IPS DF 4.7 (cell line): ENCODE results near the gene FFAR2.

Source experiments
- DNase-seq: peaks from one replicate; pipeline ENCODE4 v3.0.0-alpha.2; 2013; ENCODE audit warnings: low spot score; ENCODE audit errors: extremely low read depth

FFAR2 gene

DNA sequence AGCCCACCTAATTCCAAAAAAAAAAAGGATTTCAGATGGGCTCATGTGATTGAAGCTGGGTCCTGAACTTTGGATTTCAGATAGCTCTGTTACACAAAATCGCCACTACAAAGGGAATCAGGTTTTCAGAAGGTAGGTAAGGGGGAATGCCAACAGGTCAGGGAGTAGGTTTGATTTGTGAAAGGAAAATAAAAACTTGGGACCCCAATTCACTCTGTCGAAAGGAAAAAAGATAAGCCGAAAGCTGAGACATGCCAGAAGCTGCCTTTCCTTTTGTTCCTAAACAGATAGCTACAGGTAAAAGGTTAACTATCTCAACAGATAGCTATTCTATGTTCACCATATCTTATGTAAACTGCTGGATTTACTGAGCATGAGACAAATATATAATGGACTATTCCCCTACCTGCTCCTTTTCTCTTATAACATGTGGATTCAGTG, 38.2 kb downstream of the FFAR2 start:
- no peak for DNase-seq

DNA sequence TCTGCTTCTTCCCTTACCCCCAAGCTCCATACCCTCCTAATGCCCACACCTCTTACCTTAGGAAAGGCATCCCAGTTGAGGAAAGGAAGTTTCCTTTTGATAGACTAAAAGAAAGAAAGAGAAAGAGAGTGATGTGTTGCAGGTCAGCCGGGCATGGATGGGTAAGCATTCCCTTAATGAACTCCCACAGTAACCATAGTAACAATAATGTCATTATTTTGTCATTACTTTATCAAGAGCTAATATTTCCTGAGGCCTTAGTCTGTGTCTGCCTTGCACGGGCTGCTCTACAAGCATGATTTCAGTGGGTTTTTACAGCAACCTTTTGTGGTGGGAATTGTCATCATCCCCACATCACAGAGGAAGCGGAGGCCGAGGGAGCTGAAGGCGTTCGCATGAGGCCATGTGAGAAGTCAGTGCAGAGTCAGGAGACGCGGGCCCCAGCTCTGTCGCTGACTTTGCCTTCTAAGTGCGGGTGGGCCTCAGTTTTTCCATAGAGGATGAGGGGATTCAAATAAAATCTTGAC, 39.7 kb downstream of the FFAR2 start:
- no peak for DNase-seq

DNA sequence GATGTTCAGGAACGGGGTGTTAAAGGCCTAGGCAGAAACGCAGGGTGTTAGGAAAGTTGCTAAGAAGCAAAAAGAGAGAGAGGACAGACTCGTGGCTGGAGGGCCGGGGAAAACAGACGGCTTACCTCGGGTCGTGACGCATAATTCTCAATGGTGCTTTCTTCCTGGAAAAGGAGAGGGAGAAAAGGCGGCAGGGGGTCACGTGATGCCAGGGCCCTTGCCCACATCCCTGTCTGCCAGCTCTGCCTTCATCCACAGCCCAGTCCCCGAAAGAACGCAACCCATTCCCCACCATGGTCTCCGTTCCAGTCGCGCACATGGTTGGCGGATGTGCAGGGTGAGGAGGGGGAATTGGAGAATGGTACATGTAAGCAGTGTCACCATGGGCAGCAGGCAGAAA, 40.6 kb downstream of the FFAR2 start:
- no peak for DNase-seq

DNA sequence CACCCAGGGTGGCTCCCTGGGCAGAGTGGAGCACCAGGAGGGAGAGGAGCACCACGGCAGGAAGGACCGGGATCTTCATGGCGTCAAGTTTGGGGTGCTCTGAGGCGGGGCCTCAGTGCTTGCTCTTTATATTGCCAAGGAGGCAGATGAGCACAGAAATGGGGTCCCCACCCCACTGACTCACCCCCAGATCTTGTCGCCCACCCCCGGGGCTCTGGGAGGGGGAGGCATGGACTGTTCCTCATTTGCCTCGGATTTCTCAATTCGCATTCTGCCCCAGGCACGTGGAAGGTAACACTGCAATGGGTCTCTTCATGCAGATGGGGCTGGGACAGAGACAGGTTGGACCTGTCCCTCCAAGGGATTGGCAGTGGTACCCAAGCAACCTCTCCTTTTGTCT, 42.3 kb downstream of the FFAR2 start, which contains the start of gene KRTDAP:
TSS of gene KRTDAP (minus strand) at position 101 of the 400 bp plus-strand sequence. CDS start at position 79, 22 bp downstream.
- DNase-seq, result no peak

GRCh38 chr19:35491836-35492360, 43.8 kb downstream of the FFAR2 start:
- DNase-seq, result no peak

DNA sequence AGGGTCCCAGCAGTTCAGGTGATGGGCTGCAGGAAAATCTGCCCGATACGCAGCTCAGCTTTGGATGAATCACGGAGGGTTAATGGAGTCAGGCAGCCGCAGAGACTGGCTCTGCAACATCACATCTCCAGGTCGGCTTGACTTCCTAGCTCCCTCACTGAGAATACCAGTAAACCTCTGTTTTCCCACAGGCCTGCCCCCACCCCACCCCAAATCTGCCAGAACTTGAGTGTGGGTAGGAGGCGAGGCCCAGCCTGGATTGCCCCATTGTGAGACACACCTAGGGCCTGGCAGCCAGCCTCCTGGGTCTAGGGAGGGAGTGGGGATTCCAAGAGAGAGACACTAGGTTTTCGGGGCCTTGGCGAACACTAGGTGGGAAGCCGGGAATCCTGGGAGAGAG, 45.9 kb downstream of the FFAR2 start:
- no peak for DNase-seq

DNA sequence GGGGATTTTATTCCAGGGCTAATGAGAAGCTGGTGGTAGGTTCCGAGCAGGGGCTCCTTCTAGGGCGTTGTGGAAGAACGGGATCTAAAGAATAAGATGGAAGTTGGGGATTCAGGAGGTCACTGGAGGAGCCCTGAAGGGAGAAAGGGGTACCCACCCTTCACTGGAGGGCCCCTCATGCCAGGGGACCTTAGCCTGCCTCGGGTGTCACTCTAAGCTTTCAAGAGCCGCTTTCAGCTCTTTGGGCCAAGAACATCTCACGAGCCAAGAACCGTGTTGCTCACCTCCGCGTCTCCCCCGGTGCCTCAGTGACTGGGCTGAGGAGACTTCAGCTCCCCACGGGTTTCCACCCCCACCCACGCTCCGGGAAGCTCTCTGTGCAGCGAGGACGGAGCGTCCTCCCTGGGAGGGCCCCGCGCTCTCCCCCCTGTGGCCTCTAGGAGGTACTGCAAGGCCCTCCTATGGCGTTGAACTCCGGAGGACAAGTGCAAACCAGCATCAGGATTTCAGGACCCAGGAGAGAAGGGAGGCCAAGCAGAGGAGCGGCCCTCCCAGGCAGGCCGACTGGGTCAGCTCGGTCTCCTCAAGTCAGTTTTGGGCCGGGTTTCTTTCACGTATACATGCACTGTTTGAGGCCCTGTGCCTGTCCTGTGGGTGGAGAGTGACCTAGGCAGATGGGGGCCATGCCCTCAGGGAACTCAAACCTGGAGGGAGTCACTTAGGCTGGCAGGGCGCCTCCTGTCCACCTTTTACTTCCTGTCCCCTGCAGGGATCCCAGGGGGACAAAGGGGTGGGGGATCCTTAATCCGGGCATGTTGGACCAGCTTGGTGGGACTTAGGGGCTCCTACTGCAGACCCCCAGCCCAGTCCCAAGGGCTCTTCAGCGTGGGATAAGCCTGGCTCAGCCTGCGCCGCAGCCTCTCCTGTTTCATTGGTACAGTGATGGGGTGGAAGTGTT, 47.3 kb downstream of the FFAR2 start:
- no peak for DNase-seq

- DNase-seq, result no peak
These were observed 49.3 kb downstream of the FFAR2 start for GRCh38 chr19:35497406-35497805.

- DNase-seq, result no peak
These were observed 50.2 kb downstream of the FFAR2 start for GRCh38 chr19:35498220-35498619.

DNA sequence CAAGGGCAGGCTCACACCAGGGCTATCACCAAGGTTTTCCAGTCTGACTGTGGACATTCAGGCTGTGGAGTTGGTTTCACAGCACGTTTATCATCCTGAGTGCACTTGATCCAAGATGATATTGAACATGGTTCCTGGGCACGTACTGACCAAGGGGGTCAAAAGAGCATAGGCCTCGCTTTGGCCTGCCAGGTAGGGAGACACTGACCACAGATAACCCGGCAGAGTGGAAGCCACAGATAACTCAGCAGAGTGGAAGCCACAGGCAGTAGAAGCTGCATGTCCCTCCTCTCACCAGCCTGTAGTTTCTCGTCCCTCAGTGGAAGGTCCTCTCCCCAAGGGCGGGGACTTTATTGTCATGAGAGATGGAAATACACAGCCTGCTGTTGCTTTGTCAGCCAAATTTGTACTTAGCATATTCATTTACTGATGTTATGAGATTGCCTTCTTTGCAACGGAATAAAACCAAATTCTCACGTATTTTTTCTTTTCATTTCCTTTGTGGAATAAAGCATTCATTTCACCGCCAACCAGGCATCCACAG, 51.0 kb downstream of the FFAR2 start:
- no peak for DNase-seq

GRCh38 chr19:35500611-35501010, 52.6 kb downstream of the FFAR2 start:
- DNase-seq, result no peak
